ENCODE measurements around the gene WFDC5. TPM values are rescaled to one million over a fixed set of nuclear protein-coding genes. Genes with fewer than 3 reads are reported as not detected.
"Not testable (repeated sequence)": the region's sequence is repeated elsewhere in the genome, so short reads cannot be mapped to it uniquely, and the experiment has no call there.

WFDC5 gene, protein sequence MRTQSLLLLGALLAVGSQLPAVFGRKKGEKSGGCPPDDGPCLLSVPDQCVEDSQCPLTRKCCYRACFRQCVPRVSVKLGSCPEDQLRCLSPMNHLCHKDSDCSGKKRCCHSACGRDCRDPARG
- total RNA-seq (ENCODE audit: insufficient read depth, low replicate concordance), result 1.2 TPM

DNA sequence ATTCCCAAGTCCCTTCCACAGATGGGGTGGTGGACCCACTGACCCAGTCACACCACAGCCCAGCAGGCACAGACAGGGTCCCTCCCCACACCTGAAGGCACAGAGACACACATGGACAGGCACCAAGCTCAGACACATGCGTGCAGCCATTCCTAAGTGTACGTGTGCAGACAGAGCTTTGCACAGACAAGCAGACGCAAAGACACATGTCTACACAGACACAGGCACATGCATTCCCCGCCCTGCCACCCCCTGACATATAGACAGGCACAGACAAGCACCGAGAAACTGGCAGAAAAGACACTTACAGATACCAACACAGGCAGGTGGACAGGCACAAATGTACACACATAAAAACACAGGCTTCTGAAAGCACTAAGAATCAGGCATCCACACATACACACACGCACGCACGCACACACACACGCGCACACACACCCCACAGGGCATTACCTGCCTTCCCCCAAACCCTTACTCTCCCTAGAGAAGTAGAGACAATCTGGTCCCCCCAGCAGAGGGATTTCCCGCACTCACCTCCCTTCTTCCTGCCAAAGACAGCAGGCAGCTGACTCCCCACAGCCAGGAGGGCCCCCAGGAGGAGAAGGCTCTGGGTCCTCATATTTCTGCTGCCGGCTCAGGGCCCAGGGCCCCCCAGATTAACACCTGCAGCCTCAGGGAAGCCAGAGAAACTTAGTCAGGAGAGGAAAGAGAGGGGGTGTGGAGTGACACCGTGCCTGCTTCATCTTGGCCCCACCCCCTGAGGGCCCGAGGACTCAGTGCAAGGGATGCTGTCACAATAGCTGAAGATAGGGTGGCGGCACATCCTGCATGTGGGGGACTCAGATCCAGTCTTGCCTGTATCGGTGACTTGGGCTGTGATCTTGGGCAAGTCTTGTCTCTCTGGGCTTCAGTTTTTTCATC is at the start of gene WFDC5:
TSS of gene WFDC5 (minus strand) at position 710 of the 921 bp plus-strand sequence. CDS start at position 619, 91 bp downstream.
- DNase-seq (ENCODE audit: low spot score), result peak; percentile 64

DNA sequence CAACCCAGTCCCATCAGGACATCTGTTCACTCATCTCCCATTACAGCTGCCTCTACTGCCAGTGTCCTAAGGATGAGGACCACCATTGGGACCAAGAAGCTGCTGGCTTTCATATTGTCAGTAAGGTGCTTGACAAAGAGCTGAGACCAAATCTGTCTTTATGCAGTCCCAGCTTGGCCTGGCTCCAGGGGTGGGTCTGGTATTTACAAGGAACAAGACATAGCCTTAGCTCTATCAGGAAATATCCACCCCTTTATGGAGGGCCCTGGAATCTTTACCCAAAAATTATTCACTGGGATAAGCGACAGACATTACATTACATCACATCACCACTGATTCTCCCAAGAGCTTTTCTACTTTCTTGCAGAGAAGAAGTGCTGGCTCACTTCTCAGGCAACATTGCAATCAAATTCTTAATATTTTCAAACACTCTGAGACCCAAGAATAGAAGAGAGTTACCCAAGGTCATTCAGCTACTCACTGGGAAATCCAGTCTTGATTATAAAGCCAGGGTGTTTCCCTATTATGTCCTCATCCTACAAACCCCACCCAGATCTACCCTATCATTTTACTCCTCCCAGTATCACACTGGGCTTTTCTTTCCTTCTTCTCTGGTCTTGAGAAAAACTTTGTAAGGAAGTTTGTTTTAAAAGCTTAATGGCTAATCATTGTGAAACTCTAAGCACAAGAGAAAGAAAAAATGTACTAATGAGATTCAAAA is 48.3 kb upstream of the WFDC5 start:
- no peak for DNase-seq (ENCODE audit: low spot score)

DNA sequence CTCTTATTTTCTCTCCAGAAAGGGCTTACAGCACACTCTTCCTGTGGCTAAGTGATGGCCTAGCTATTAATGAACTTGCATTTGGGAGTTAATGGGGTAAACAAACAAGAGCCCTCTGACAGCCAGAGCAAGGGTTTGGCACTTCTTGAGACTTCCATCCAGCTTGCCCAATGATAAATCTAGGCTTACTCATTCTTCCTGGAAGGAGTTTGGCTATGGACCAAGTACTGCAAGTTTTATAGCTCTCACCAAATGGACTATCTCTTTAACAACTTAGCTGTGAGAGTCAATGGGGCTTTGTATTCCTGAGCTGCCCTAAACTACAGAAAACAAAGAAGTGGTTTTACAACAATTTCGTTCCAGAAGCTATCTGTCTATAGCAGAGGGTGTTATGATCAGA is 43.0 kb upstream of the WFDC5 start:
- DNase-seq (ENCODE audit: low spot score), result no peak

DNA sequence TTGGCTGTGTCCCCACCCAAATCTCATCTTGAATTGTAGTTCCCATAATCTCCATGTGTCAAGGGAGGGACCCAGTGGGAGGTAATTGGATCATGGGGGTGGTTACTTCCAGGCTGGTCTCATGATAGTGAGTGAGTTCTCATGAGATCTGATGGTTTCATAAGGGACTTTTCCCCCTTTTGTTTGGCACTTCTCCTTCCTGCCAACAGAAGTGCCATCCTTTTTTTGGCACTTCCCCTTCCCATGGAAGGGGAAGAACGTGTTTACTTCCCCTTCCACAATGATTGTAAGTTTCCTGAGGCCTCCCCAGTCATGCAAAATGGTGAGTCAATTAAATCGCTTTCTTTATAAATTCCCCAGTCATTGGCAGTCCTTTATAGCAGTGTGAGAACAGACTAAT is 41.7 kb upstream of the WFDC5 start:
- DNase-seq (ENCODE audit: low spot score), result no peak

DNA sequence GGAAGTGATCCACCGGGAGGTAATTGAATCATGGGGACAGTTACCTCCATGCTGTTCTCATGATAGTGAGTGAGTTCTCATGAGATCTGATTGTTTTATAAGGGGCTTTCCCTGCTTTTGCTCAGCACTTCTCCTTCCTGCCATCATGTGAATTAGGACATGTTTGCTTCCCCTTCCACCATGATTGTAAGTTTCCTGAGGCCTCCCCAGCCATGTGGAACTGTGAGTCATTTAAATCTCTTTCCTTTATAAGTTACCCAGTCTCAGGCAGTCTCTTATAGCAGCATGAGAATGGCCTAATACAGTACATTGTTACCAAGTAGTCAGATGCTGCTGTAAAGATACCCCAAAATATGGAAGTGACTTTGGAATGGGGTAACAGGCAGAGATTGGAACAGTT is 39.8 kb upstream of the WFDC5 start:
- DNase-seq (ENCODE audit: low spot score), result not testable (repeated sequence)

DNA sequence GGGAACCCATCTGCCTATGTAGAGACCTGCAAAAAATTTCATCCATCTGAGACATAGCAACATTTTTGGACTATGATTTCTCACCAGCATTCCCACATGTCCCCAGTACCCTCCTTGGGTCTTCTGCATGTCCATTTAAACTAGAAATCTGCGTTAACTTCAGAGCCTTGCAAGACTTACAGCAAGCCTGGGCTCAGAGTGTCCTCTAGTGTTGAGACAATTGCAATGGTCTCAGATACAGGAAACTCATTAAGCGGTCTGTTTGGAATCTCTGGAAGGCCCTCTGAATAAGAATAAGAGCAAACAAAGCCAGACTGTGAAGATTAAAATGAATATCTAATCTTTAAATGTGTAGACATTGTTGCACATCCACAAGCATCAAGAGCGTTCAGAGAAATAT is 39.2 kb upstream of the WFDC5 start:
- DNase-seq (ENCODE audit: low spot score), result no peak

DNA sequence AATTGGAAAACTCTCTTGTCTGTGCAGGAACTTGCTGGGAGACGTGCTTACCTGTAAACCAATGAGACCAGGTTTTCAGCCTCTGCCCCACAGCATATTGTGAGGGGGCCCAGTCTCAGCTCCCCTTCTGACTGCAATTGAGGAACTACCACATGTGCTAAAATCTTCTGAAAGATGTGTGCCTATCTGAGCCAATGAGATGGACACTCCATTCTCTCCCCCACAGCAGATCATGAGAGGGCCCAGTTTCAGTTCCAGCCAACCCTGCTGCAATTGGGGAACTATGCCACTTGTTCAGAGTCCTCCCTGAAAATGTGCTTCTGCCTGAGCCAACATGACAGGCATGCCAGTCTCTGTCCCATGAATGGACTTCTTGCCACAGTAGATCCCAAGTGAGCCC is 38.8 kb upstream of the WFDC5 start:
- DNase-seq (ENCODE audit: low spot score), result peak; percentile 24

DNA sequence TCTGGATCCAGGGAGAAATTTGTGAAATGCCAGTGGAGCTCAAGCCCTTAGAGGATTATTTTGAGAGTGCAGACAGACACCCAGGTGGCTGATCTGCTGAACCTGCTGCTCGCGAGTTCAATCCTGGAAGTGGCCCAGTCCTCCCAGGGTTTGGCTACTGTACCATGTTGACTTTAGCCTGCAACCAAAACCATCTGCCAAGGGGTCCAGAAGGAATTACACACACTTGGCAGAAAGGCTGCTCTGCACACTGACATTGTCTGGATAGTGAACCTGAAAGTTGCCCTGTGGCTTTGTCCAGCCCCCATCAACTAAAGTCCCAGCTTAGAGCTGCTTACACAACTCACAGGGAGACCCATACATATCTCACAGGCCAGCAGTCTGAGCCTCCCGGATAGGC is 38.2 kb upstream of the WFDC5 start:
- no peak for DNase-seq (ENCODE audit: low spot score)

DNA sequence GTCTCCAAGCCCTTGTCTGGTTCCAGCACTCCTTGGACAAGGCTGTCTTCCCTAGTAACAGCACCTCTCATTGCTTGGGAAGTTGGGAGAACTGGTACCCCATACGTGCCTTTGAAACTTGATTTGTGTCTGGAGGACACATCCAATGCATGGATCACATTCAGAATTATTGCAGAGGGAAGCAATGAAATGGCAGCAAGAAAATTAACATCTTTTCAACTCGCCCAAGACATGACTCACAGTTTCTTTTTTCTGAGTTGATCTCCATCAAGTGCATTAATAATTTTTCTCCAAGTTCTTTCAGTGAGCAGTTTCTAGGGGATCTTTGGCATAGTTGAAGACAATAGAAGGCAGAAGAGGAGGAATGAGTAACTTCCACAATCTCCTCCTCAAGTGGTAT is 37.4 kb upstream of the WFDC5 start:
- no peak for DNase-seq (ENCODE audit: low spot score)

DNA sequence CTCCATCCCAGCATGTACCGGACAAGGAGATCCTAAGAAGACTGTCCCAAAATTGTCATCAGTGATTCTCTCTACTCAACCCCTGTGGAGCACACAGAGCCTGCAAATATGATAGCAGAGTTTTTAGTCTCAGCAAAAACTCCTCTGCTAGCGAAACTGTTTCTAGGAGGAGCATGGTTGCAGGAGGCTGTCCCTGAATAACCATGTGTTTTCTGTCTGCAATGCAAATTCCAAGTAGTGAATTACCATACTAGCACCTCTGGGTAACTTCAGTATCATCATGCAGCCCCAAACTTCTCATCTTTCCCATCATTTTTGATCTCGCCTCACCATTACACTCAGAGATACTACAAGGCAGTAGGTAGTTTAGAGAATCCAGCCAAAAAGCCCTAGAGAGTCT is 34.1 kb upstream of the WFDC5 start:
- DNase-seq (ENCODE audit: low spot score), result no peak

DNA sequence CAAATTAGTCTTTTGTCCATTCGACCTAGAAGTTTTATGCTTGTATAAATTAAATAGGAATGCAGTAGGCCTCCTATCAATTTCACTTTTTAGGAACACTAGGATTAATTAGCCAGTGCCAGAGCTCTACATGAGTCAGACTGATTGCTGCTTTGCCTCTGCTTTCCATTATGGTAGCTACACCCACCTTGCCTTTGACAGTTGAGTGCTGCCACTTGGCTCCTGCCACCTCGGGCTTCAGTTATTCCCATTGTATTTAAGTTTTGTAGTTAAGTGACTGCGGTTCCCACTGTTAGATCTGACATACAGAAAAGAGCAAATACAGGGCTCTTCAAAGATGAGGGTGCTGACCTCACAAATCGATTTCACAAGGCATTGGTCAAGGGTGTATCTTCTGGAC is 25.9 kb upstream of the WFDC5 start:
- DNase-seq (ENCODE audit: low spot score), result no peak

DNA sequence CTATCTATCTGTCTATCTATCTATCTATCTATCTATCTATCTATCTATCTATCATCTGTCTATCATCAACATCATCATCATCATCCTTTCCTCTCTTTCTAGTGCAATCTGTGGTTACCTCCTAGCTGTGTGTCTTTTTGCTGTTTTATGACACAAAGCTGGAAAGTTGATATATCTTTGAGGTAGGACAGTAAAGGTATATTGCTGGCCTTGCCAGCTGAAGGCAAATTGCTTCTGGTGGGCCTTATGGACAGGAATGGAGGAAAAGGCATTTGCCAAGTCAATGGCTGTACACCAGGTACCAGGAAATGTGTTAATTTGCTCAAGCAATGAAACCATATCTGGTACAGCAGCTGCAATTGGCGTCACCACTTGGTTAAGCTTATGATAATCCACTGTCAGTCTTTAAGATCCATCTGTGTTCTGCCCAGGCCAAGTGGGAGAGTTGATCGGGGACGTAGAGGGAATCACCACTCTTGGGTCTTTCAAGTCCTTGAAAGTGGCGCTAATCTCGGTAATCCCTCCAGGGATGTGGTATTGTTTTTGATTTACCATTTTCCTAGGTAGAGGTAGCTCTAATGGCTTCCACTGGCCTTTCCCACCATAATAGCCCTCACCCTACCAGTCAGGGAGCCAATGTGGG is 24.9 kb upstream of the WFDC5 start:
- DNase-seq (ENCODE audit: low spot score), result not testable (repeated sequence)

DNA sequence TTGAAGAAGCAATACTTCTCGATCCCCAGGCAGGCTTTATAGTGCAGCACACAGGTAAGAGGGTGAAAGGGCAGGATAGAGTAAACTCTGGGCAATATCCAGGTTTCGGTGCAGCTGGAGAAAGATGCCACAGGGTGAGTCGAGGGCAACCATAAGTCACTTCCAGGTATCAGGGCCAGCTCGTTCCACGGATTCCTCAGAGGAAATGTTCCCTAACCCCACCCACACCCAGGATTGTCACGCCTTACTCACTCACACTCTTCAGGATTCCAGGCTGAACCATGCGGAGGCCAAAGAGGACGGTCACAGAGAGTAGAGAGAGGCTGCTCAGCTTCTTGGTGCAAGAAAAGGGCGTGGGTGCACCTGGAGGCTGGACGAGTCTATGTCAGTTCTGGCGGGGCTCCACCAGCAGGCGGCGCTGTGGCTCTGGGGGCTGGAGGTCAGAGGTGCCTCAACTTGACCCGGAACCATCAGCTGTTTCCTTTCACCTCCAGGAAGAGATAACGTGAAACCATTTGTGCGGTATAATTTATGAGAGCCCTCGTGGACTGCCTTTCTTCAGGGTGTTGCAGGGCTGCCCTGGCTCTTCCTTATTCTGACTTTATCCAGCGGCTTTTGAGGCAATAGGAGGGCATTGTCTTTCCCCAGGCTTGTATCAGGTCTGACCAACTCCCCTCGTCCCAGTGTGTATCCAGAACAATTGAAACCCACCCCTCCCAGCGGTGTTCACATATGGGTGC is 23.8 kb upstream of the WFDC5 start:
- no peak for DNase-seq (ENCODE audit: low spot score)

DNA sequence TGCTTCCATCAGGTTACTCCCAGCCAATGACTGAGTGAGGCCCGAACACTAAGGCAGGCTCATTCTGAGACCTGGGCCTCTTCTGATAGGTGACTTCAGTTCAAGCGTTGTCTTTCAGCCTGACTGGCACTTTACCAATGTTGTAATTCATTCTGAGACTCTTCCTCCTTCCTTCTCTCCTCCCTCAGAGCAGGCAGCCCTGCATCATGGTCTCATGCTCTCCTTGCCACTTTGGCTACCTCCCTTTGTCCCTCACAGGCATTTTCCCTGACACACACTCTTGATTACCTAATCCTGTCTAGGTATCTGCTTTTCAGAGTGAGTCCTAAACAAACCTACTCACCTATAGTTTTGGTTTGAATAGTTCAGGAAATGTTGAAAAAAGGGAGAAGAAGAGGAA is 21.9 kb upstream of the WFDC5 start:
- DNase-seq (ENCODE audit: low spot score), result no peak

DNA sequence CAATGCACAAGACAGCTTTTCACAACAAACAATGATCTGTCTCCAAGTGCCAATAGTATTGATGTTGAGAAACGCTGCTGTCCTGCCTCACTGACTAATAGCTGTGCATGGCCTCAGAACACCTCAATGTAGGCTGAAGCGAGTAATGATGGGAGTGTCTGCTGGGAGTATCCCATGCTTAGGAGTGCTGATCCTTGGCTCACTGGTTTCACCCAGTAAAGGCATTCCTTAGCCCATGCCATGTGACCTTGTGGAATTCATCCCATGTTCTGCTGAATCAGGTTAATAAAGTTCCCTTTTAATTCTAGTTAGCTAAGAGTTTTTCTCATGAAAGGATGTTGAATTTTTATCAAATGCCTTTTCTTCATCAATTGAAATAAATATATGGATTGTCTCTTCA is 13.1 kb upstream of the WFDC5 start:
- no peak for DNase-seq (ENCODE audit: low spot score)

DNA sequence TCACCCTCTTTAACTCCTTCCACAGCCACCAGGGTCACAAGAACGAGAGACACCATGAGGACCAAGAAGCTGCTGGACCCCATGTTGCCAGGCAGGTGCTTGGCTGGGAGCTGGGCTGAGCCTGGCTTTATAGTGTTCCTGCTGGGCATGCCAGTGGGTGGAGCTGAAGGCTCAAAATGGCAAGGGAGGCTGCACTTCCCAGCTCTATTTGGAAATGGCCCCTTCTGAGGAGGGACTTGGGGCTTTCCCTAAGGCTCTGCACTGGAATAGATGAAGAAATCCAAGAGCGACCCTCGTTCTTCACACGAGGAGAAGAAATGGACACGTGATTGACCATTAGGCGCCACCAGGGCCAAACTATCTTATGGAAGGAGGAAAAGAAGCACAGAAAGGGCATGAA is 9.4 kb upstream of the WFDC5 start, which contains the start of gene WFDC12:
TSS of gene WFDC12 (minus strand) at position 101 of the 400 bp plus-strand sequence. CDS start at position 83, 18 bp downstream.
- no peak for DNase-seq (ENCODE audit: low spot score)

DNA sequence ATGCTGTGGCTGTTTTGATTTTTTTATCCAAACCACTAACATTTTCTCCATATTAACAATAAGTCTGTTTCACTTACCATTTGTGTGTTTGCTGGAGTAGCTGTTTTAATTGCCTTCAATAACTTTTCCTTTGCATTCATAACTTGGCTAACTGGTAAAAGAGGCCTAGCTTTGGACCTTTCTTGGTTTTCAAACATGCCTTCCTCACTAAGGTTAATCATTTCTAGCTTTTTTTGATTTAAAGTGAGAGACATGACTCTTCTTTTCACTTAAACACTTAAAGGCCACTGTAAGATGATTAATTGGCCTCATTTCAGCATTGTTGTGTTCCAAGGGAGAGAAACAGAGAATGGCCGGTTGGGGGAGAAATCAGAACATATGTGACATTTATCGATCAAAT is 6.4 kb upstream of the WFDC5 start:
- no peak for DNase-seq (ENCODE audit: low spot score)

DNA sequence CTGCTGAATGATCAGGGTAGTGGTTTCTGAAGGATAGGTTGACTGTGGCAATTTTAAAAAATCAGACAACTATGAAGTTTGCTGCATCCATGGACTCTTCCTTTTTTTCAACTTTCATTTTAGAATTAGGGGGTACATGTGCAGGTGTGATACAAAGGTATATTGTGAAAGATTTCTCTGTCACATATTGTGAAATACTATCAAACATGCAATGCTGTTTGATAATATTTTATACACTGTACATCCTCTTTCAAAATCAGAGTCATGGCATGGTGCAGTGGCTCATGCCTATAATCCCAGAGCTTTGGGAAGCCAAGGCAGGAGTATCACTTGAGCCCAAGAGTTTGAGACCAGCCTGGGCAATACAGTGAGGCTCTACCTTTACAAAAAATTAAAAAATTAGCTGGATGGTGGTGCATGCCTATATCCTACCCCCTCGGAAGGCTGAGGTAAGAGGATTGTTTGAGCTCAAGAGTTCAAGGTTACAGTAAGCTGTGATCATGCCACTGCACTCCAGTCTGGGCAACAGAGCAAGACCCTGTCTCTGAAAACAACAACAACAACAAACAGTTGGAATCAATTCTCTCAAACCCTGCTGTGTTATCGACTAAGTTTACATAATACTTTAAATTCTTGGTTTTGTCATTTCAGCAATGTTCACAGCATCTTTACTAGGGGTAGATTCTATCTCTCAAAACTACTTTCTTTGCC is 4.7 kb upstream of the WFDC5 start:
- no peak for DNase-seq (ENCODE audit: low spot score)

DNA sequence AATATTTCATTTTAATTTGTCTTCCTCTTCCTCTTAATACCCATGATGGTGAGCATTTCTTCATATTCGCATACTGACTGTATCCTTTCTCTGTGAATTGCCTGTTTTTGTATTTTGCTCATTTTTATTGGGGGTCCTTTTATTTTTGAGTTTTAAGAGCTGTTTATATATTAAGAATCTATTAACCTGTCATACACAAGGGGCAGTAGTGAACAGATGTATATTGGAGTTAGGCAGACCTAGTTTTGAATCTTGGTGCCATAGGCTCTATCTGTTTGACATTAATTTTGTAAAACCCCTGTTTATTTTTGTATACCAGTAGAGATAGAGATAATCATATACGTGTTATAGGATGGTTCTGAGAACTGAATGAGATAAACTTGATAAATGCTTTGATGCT is 3.1 kb upstream of the WFDC5 start:
- DNase-seq (ENCODE audit: low spot score), result no peak

DNA sequence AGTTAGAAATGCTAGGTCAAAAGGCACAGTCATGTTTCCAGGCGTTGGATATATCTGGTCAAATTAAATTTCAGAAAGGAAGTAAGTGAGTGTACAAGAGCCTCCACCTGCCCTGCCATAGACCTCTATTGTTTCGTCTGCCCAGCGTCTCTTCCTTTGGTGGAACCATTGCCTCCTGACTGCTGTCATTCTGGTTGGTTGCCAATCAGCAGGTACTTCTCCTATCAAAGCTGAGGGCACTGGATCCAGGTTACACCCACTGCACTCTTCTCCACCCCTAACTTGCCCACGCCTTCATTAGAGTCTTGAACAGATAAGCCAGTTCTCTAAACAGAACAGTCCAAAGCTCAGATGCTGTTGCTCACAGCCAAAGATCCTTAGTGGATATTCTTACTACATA is 2.6 kb upstream of the WFDC5 start:
- no peak for DNase-seq (ENCODE audit: low spot score)

DNA sequence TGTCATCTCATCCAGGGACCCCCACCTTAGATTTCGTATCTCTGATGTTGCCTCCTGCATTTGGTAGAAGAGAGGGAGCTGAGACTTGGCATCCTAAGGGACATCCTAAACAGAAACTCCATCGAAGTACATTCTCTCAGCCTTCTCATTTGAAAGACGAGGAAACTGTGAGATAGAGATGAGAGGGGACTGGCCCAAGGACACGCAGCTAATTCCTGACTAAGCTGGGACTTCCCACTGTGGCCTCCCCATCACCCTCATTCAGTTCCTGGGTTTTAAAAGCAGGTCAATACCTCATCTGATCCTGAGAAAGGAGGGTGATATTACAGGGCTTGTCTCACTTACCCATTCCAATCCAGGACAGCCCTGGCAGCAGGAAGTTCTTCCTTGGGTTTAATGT is 855 bp upstream of the WFDC5 start:
- no peak for DNase-seq (ENCODE audit: low spot score)
